Esophagus muscularis mucosa (tissue), 4 donors: ENCODE measurements around the gene CATSPERE. TPM values are rescaled to one million over a fixed set of nuclear protein-coding genes. Genes with fewer than 3 reads are reported as not detected.
"Not testable (repeated sequence)": the region's sequence is repeated elsewhere in the genome, so short reads cannot be mapped to it uniquely, and the experiment has no call there.

Experiments used
- DNase-seq: peaks from one replicate; pipeline ENCODE4 v3.0.0-alpha.2; 2017; ENCODE audit errors: extremely low spot score
- H3K27ac ChIP-seq, 4 donors: fragments of 200-600 bp; sonication (generic); replicated peaks in 1 of 4; 1 replicate in 3 of 4; 2 replicates in 1 of 4; pipeline ENCODE4 v1.5.1; 2016 to 2019; ENCODE audit warnings: mild to moderate bottlenecking in 1 of 4
- H3K27me3 ChIP-seq, 4 donors: fragments of 200-600 bp; sonication (generic); one replicate each; pipeline versions ENCODE4 v1.5.1 to v1.6.0; 2016 to 2019
- H3K36me3 ChIP-seq, 4 donors: fragments of 200-600 bp; sonication (generic); one replicate each; pipeline ENCODE4 v1.5.1; 2016 to 2019
- H3K4me1 ChIP-seq, 4 donors: fragments of 200-600 bp; sonication (generic); one replicate each; pipeline ENCODE4 v1.5.1; 2016 to 2019
- H3K4me3 ChIP-seq, 4 donors: fragments of 200-600 bp; sonication (generic); 1 replicate in 2 of 4; 2 replicates in 2 of 4; pipeline ENCODE4 v1.5.1; 2016 to 2019; ENCODE audit warnings: mild to moderate bottlenecking in 4 of 4, moderate library complexity in 1 of 4
- H3K9me3 ChIP-seq, 4 donors: fragments of 200-600 bp; sonication (generic); 1 replicate in 3 of 4; 2 replicates in 1 of 4; pipeline ENCODE4 v1.5.1; 2016 to 2019
- CTCF ChIP-seq, 3 experiments: fragments of 200-600 bp in 2 of 3; fragments of 450-650 bp in 1 of 3; sonication (generic) in 2 of 3; IDR thresholded peaks; one replicate each; pipeline ENCODE4 v1.5.1; 2017 to 2019; ENCODE audit warnings: antibody characterized with exemption in 3 of 3, mild to moderate bottlenecking in 2 of 3, moderate library complexity in 1 of 3
- EP300 ChIP-seq: sonication (generic); formaldehyde crosslinking; IDR thresholded peaks from one replicate; pipeline ENCODE4 v1.6.1; 2017; ENCODE audit warnings: antibody characterized with exemption
- POLR2A ChIP-seq: fragments of 450-650 bp; IDR thresholded peaks from one replicate; pipeline ENCODE4 v1.6.1; 2017; ENCODE audit warnings: antibody characterized with exemption, moderate library complexity, mild to moderate bottlenecking, low read depth
- POLR2AphosphoS5 ChIP-seq, 2 donors: sonication (generic); formaldehyde crosslinking; IDR thresholded peaks; one replicate each; pipeline ENCODE4 v1.6.1; 2017; ENCODE audit warnings: antibody characterized with exemption in 2 of 2
- WGBS: methylation state at CpG from one replicate; pipeline ENCODE4 v1.1.5; 2018; 5-methylcytosine and 5-hydroxymethylcytosine counted together
- intact Hi-C: fragments of 100-400 bp; cut with DNase I; formaldehyde crosslinking; loops from one replicate; pipeline ENCODE4 v1.15.1; 2023
- total RNA-seq, 4 donors: library from RNA; depleted of rRNA; stranded (reverse); fragments of >200 nt; gene quantifications; one replicate each; pipeline versions ENCODE4 v1.1.0 to v1.2.1, GENCODE V29; 2016

The CATSPERE gene
- total RNA-seq, 4 donors from 2014 or later, result 1.4 to 3.5 (median 2.1) TPM

- TF ChIP-seq CTCF (IDR thresholded peaks at IDR 0.05) (no peak), POLR2A (no peak), EP300 (no peak), POLR2AphosphoS5 (IDR thresholded peaks at IDR 0.05) (no peak)
- intact Hi-C loops, result no loop called here
- WGBS, result 77% methylated on average over 3 of the region's 3 CpGs
- no peaks in the 10 kb centered on the region for H3K27me3 ChIP-seq
- H3K27ac ChIP-seq, result peak overlapping the region in 3 of 4 donors; percentile 33 to 39 (median 36)
- H3K4me1 ChIP-seq, result peaks cover 46 to 66% (median 62%) of the 10 kb centered on the region in 4 donors
- no peaks in the 10 kb centered on the region for H3K9me3 ChIP-seq
- no peak for DNase-seq
- peaks cover 0 to 7% (median 3%) of the 10 kb centered on the region in 4 donors for H3K36me3 ChIP-seq
- no peak overlapping the region for H3K4me3 ChIP-seq
Observed at GRCh38 chr1:244657421-244657820, 196.3 kb downstream of the CATSPERE start.

GRCh38 chr1:244659694-244660093, 198.6 kb downstream of the CATSPERE start:
- intact Hi-C loops, result no loop called here

GRCh38 chr1:244660595-244660994, 199.5 kb downstream of the CATSPERE start:
- TF ChIP-seq EP300 (no peak), POLR2A (no peak), CTCF (IDR thresholded peaks at IDR 0.05) (no peak), POLR2AphosphoS5 (IDR thresholded peaks at IDR 0.05) (no peak)
- 81% methylated on average over 3 of the region's 3 CpGs for WGBS
- intact Hi-C loops, result no loop called here
- Histone ChIP-seq H3K27ac (no peak overlapping the region), H3K36me3 (peaks cover 0 to 7% (median 3%) of the 10 kb centered on the region in 4 donors), H3K4me3 (no peak overlapping the region), H3K4me1 (peaks cover 45 to 63% (median 57%) of the 10 kb centered on the region in 4 donors), H3K27me3 (no peaks in the 10 kb centered on the region), H3K9me3 (no peaks in the 10 kb centered on the region)
- DNase-seq, result no peak

More at GRCh38 chr1:244659694-244660093, 198.6 kb downstream of the CATSPERE start:
- TF ChIP-seq POLR2A (no peak), EP300 (no peak), CTCF (IDR thresholded peaks at IDR 0.05) (no peak), POLR2AphosphoS5 (IDR thresholded peaks at IDR 0.05) (no peak)
- DNase-seq, result no peak
- Histone ChIP-seq H3K9me3 (no peaks in the 10 kb centered on the region), H3K36me3 (peaks cover 0 to 7% (median 3%) of the 10 kb centered on the region in 4 donors), H3K27ac (peak overlapping the region in 1 of 4 donors; percentile 46), H3K4me1 (peaks cover 48 to 64% (median 59%) of the 10 kb centered on the region in 4 donors), H3K4me3 (no peak overlapping the region), H3K27me3 (no peaks in the 10 kb centered on the region)
- WGBS, result 69% methylated on average over 3 of the region's 3 CpGs

GRCh38 chr1:244661569-244662312, 200.7 kb downstream of the CATSPERE start:
- peaks cover 43 to 54% (median 52%) of the 10 kb centered on the region in 4 donors for H3K4me1 ChIP-seq
- H3K27ac ChIP-seq, H3K36me3 ChIP-seq, H3K27me3 ChIP-seq, intact Hi-C loops, DNase-seq, H3K4me3 ChIP-seq, H3K9me3 ChIP-seq: not testable (repeated sequence)
- 94% methylated on average over 2 of the region's 4 CpGs for WGBS

- Histone ChIP-seq H3K9me3 (no peaks in the 10 kb centered on the region), H3K27me3 (no peaks in the 10 kb centered on the region), H3K27ac (no peak overlapping the region), H3K4me1 (peaks cover 45 to 53% (median 45%) of the 10 kb centered on the region in 4 donors), H3K4me3 (no peak overlapping the region), H3K36me3 (peaks cover 0 to 6% (median 0%) of the 10 kb centered on the region in 4 donors)
- TF ChIP-seq CTCF (IDR thresholded peaks at IDR 0.05) (no peak), POLR2AphosphoS5 (IDR thresholded peaks at IDR 0.05) (no peak), POLR2A (no peak), EP300 (no peak)
- WGBS, result 82% methylated on average over 2 of the region's 2 CpGs
- no peak for DNase-seq
- intact Hi-C loops, result no loop called here
Observed at GRCh38 chr1:244662599-244662998, 201.5 kb downstream of the CATSPERE start.
